GM21528 (cell line): ENCODE measurements around the gene RNF26.

ENCODE experiments used
- ATAC-seq: cut with Tn5 transposase; IDR thresholded peaks from one replicate; pipeline ENCODE4 v1.9.1; 2021; ENCODE audit warnings: mild to moderate bottlenecking, moderate library complexity; ENCODE audit not compliant: unreplicated experiment, low FRiP score

The RNF26 gene

GRCh38 chr11:119334174-119334930 is at the start of gene RNF26:
Gene RNF26, plus strand, starts transcription at chr11:119334527. Its CDS starts 596 bp downstream, at chr11:119335123.
- ATAC-seq = peak; percentile 91

DNA sequence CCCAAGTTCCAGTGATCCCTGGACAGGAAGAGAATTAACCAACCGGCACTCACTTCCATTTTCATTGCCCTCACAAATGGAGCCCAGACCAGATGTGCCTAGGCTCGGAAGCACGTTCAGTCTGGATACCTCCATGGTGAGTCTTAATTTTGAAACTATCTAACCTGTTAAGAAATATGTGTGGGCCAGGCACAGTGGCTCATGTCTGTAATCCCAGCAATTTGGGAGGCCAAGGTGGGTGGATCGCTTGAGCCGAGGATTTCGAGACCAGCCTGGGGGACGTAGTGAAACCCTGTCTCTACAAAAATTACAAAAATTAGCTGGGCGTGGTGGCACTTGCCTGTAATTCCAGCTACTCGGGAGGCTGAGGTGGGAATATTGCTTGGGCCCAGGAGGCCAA is 48.9 kb upstream of the RNF26 start:
- ATAC-seq = no peak

GRCh38 chr11:119288219-119288618 is 46.1 kb upstream of the RNF26 start:
- ATAC-seq = no peak

DNA sequence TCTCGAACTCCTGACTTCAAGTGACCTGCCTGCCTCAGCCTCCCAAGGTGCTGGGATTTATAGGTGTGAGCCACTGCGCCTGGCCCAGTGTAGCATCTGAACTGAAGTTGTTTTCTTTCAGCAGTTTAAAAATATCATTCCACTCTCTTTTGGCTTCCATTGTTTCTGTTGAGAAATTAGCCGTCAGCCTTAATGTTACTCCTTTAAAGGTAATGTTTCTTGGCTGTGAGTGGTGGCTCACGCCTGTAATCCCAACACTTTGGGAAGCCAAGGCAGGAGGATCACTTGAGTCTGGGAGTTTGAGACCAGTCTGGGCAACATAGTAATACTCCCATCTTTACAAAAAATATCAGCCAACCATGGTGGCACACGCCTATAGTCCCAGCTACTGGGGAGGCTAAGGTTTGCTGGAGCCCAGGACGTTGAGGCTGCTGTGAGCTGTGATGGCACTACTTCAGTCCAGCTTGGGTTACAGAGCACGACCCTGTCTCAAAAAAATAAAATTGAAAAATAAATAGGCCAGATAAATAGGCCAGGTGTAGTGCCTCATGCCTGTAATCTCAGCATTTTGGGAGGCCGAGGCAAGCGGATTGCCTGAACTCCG is 43.3 kb upstream of the RNF26 start:
- no peak for ATAC-seq

DNA sequence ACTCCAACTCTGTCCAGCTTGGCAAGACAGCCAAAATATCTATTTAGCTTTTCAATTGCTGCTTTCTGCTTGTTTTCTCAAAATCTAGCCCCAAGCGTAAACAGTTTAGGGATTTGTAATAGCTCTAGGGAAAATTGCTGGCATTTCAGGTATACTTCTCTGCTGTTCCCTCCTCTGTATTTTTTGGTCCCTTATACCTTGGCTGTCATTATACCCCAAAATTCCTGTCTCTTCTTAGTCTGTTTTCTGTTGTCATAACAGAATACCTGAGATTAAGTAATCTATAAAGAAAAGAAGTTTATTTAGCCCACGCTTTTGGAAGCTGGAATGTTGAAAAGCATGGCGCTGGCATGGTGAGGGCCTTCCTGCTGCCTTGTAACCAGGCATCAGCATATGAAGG is 40.9 kb upstream of the RNF26 start:
- ATAC-seq = no peak

- no peak for ATAC-seq
These were observed 39.1 kb upstream of the RNF26 start for GRCh38 chr11:119295178-119295577.

DNA sequence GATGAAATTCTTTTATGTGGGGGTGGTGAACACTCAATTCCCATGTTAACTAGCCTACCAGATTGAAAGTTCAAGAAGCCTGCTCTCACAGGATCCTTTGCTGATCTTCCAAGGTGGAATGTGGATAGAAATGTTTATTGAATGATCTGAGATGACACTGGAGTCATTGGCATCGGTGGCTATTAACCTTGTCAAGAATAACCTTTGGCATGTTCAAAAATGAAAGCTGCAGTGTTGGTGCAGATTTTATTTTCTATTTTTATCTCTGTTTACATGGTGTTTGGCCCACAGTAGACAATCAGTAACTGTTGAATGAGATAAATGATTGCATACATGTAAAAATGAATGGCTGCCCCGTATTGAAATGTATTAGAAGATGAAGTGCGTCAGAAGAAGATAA is 36.4 kb upstream of the RNF26 start:
- ATAC-seq = no peak

- ATAC-seq = no peak
These were observed 35.6 kb upstream of the RNF26 start for GRCh38 chr11:119298726-119299125.

- no peak for ATAC-seq
These were observed 34.9 kb upstream of the RNF26 start for GRCh38 chr11:119299416-119299815.

DNA sequence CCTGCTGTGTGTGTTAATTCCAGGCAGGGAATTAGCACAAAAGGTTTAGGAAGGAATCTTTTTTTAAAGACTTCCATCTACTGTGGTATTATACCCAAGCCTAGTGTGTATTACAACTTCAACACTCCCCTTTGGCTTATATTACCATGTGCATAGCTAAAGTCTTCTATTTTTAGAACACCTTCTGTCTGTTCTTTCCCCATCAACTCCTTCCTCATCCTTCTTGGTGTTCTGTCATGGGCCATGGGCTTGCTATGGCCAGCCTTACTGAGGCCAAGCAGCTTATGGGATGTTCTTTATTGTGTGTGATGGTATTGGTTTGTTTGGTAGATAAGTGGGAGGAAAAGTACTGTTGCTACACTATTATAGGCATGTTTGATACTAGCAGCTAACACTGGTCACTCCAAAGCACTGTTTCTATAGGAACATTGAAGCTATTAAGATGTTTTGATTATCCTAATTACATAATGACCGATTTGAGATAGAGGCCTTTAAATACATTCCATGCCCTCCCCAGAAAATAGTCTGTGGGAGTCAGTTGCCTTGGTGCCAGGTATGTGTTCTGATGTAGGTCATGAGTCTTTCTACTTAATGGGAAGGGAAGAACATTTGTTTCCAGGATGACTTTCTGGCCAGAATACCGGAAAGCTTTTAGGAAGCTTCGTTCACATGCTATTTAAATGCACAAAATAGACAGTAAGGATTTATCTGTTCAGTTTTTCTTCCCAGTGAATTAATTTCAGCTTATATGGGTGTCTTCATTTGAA is 33.9 kb upstream of the RNF26 start:
- no peak for ATAC-seq

DNA sequence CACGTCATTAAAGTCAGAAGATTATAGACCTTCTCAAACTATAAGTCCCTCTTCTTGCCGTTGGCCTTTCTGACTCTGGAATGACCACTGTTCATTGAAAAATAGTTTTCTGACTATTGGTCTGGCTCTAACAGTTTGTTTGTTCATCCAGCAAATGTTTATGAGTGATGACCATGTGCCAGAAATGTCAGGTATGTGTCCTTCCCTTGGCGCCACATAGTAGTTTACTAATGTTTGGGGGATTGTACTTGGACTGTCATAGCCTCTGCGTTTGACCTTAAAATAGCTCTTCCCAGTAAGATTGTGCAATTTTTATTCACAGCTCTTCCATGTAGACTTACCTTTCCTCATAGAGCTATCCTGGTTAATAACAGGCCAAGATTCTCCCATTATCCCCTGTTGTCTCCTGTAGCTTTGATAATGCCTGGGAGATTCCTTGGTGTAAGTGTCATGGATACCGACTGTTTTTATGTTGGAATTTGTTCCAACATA is 31.1 kb upstream of the RNF26 start:
- ATAC-seq = no peak

- ATAC-seq = no peak
These were observed 28.6 kb upstream of the RNF26 start for GRCh38 chr11:119305556-119306372.

- ATAC-seq = no peak
These were observed 27.9 kb upstream of the RNF26 start for GRCh38 chr11:119306373-119306890.

DNA sequence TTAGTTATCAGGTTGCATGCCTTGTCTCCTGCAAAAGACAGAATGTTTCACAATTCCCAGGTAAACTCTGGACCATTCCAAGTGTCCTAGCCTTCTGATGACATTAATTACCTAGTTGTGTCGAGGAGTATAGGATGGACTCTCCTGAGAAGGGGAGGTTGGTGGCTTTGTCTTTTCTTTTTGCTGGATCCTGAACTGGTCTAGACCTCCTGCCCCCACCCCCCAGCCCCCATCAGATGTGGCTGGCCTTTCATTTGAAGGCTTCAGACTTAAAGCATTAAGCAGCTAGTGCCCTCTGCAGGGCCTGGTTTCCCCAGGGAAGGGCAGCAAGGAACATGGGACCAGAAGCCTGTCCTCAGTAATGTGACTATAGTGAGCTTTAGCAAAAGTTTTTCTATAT is 27.1 kb upstream of the RNF26 start:
- no peak for ATAC-seq

- ATAC-seq = no peak
These were observed 26.4 kb upstream of the RNF26 start for GRCh38 chr11:119307974-119308373.

- ATAC-seq = no peak
These were observed 24.9 kb upstream of the RNF26 start for GRCh38 chr11:119309411-119309810.

DNA sequence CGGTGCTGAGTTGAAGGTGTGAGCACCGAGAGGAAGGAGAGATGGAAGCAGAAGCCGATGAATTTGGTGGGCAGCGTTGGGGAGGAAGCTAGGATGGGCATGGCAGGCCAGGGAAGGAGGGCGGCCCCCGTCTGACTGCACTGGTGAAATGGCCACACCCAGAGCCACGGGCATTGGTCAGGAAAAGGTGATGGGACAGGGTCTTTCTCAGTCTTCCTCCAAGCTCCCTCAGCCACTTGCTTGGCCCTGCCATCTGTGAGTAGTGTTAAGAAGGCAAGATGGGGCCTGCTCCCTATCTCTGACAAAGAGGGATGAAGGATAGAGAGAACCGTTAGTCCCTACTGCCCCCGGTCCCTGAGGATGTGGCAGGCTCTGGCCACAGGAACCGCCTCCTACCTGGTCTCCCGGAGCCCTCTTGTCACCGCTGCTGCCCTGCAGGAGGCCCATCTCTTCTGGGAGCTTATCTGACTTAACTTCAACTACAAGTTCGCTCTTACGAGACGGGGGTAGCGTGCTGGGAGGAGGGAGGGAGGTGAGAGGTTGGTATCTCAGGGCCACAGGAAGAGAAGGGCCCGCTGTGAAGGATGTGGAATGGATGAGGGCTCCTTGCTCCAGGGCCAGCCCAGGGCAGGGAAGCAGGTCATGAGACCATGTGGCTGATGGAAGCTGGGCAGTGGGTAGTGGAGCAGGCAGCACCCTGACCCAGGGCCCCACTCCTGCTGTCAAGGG is 24.2 kb upstream of the RNF26 start:
- ATAC-seq = no peak

- ATAC-seq = no peak
These were observed 23.7 kb upstream of the RNF26 start for GRCh38 chr11:119310682-119311052.

DNA sequence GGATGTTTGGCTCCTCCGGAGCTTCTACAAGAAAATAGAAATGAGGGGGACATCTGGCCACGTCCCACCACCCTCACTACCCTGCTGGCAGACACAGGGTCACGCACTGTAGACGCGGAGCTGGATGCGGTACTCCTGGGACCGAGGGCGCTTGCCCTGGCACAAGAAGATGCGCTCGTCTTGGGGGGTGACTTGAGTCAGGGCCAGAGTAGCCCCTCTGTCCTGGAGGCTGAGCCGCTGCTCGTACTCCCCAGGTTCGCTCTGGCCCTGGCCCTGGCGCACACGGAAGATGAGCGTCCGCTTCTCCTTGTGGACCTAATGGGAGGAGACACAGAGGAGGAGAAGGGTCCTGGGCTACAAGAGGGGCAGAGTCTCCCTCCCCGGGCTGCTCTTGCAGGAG is 19.6 kb upstream of the RNF26 start:
- no peak for ATAC-seq
